Measurements from ENCODE around the gene ANKRD26. TPM values are rescaled to one million over a fixed set of nuclear protein-coding genes. Genes with fewer than 3 reads are reported as not detected.

The ANKRD26 gene
- total and polyA plus RNA-seq, 4 donors, result 0.81 to 5.9 (median 4.2) TPM

- Histone ChIP-seq H3K4me3 (ENCODE audit: low read depth in 1 of 3, low read length in 3 of 3) (no peak overlapping the region), H3K9me3 (ENCODE audit: control insufficient read depth in 4 of 4, low read length in 3 of 4) (no peaks in the 10 kb centered on the region), H3K27ac (ENCODE audit: low read depth in 1 of 2, low read length in 2 of 2) (no peak overlapping the region), H3K36me3 (ENCODE audit: control insufficient read depth in 4 of 4, insufficient read depth in 3 of 4, low read depth in 1 of 4, low read length in 3 of 4) (peaks cover 0 to 4% (median 1%) of the 10 kb centered on the region in 4 donors), H3K9ac (ENCODE audit: low read depth in 1 of 2, low read length in 2 of 2) (no peak overlapping the region), H3K27me3 (ENCODE audit: control insufficient read depth in 4 of 4, insufficient read depth in 4 of 4, low read length in 3 of 4) (no peaks in the 10 kb centered on the region), H3K4me1 (ENCODE audit: control insufficient read depth in 4 of 4, insufficient read depth in 4 of 4, low read length in 3 of 4) (no peaks in the 10 kb centered on the region)
- WGBS, result 91% methylated on average over 2 of the region's 2 CpGs
- DNase-seq (ENCODE audit: low spot score), result no peak
- TF ChIP-seq ATF3 (IDR thresholded peaks at IDR 0.05) (no peak), SP1 (IDR thresholded peaks at IDR 0.05) (no peak), CTCF (IDR thresholded peaks at IDR 0.05; ENCODE audit: low read depth, low read length, missing input control) (no peak), HNF4G (IDR thresholded peaks at IDR 0.05) (no peak), EGR1 (IDR thresholded peaks at IDR 0.05; ENCODE audit: low read depth in 2 of 2) (no peak), RXRA (IDR thresholded peaks at IDR 0.05) (no peak), FOXA1 (IDR thresholded peaks at IDR 0.05) (no peak), JUND (IDR thresholded peaks at IDR 0.05) (no peak), MAX (IDR thresholded peaks at IDR 0.05) (no peak), YY1 (IDR thresholded peaks at IDR 0.05) (no peak), FOXA2 (IDR thresholded peaks at IDR 0.05) (no peak), ZBTB33 (IDR thresholded peaks at IDR 0.05) (no peak), NR2F2 (IDR thresholded peaks at IDR 0.05) (no peak), TAF1 (conservative IDR thresholded peaks at IDR 0.05) (no peak), REST (IDR thresholded peaks at IDR 0.05) (no peak), GABPA (IDR thresholded peaks at IDR 0.05 in 1 of 2, conservative IDR thresholded peaks at IDR 0.05 in 1 of 2) (no peak), HNF4A (conservative IDR thresholded peaks at IDR 0.05) (no peak)
These were observed 122.7 kb downstream of the ANKRD26 start for GRCh38 chr10:26977635-26978034.

- Histone ChIP-seq H3K4me1 (ENCODE audit: control insufficient read depth in 4 of 4, insufficient read depth in 4 of 4, low read length in 3 of 4) (no peaks in the 10 kb centered on the region), H3K36me3 (ENCODE audit: control insufficient read depth in 4 of 4, insufficient read depth in 3 of 4, low read depth in 1 of 4, low read length in 3 of 4) (peaks cover 0 to 4% (median 0%) of the 10 kb centered on the region in 4 donors), H3K9me3 (ENCODE audit: control insufficient read depth in 4 of 4, low read length in 3 of 4) (no peaks in the 10 kb centered on the region), H3K27me3 (ENCODE audit: control insufficient read depth in 4 of 4, insufficient read depth in 4 of 4, low read length in 3 of 4) (no peaks in the 10 kb centered on the region), H3K27ac (ENCODE audit: low read depth in 1 of 2, low read length in 2 of 2) (no peak overlapping the region), H3K9ac (ENCODE audit: low read depth in 1 of 2, low read length in 2 of 2) (no peak overlapping the region), H3K4me3 (ENCODE audit: low read depth in 1 of 3, low read length in 3 of 3) (no peak overlapping the region)
- WGBS, result 94% methylated on average over 4 of the region's 4 CpGs
- no peak for DNase-seq (ENCODE audit: low spot score)
- TF ChIP-seq HNF4G (IDR thresholded peaks at IDR 0.05), result no peak
- no peak for TF ChIP-seq TAF1 (conservative IDR thresholded peaks at IDR 0.05)
- no peak for TF ChIP-seq NR2F2 (IDR thresholded peaks at IDR 0.05)
- no peak for TF ChIP-seq YY1 (IDR thresholded peaks at IDR 0.05)
- no peak for TF ChIP-seq FOXA1 (IDR thresholded peaks at IDR 0.05)
- no peak for TF ChIP-seq MAX (IDR thresholded peaks at IDR 0.05)
- TF ChIP-seq EGR1 (IDR thresholded peaks at IDR 0.05; ENCODE audit: low read depth in 2 of 2), result no peak
- no peak for TF ChIP-seq GABPA (IDR thresholded peaks at IDR 0.05 in 1 of 2, conservative IDR thresholded peaks at IDR 0.05 in 1 of 2)
These were observed 129.6 kb downstream of the ANKRD26 start for GRCh38 chr10:26970667-26971066.

All from liver (tissue), 9 donors.